ENCODE measurements around the gene SLC27A1. TPM values are rescaled to one million over a fixed set of nuclear protein-coding genes. Genes with fewer than 3 reads are reported as not detected.
A peak's percentile ranks its signal among the peaks of the same experiment; 100 is the strongest.

Gene SLC27A1
- total and polyA plus RNA-seq, 9 of the 15 experiments (the other 6 are each of a cell fraction or from before 2014, with no cell fraction given): 0.06 to 3.0 (median 1.1) TPM

DNA sequence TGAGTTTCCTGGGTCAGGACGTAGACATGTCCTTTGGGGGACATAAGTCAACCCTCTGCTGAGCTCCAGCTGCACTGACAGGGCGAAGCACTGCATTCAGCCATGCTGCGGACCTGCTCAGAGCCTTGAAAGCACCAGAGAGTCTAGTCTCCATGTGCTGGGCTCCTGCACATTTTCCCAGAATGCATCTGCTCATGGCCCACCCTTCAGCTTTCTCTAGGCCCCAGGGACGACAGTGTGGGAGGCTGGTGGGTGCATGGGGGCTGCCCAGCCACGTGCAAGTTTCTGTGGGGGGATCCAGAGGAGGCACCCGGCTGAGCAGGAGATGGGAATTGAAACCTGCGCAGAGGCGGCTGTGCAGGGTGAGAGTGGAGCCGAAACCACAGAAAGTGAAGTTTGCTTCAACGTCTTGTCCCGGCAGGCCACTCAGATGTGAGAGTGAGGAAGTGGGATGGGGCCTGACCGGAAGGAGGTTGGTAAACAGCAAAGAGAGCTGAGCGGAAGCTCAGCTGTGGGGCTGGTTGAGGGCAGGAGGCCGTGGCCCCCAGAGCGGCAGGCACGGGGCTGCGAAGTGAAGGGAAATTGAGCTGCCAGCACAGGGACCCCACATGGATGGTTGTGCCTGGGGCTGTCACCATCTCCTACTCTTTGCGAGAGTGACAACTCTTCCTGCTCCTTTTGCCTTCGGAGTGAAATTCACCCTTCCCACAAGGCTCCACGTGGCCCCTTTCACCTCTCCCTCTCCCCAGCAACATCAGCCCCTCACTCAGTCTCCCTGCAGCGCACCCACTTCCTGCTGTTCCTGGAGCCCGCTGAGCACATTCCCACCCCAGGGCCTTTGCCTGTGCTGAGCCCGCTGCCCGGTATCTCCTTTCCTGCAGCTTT is 52.9 kb downstream of the SLC27A1 start (continued):
- TF ChIP-seq, protein P1, sequence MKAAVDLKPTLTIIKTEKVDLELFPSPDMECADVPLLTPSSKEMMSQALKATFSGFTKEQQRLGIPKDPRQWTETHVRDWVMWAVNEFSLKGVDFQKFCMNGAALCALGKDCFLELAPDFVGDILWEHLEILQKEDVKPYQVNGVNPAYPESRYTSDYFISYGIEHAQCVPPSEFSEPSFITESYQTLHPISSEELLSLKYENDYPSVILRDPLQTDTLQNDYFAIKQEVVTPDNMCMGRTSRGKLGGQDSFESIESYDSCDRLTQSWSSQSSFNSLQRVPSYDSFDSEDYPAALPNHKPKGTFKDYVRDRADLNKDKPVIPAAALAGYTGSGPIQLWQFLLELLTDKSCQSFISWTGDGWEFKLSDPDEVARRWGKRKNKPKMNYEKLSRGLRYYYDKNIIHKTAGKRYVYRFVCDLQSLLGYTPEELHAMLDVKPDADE (conservative IDR thresholded peaks at IDR 0.05; ENCODE audit: control insufficient read depth, low read depth, low read length): no peak
- TF ChIP-seq ZKSCAN3 (CRISPR knock-in tag; IDR thresholded peaks at IDR 0.05) (no peak), ZNF551 (CRISPR knock-in tag; IDR thresholded peaks at IDR 0.05) (no peak), ZNF175 (CRISPR knock-in tag; IDR thresholded peaks at IDR 0.05; ENCODE audit: low read depth) (no peak), NCOA1 (IDR thresholded peaks at IDR 0.05; ENCODE audit: low read depth) (no peak), SMARCA5 (IDR thresholded peaks at IDR 0.05) (peak; percentile 67; the same call in 1 of the 2 replicates), CHD1 (IDR thresholded peaks at IDR 0.05; ENCODE audit: low read length) (no peak), NONO (IDR thresholded peaks at IDR 0.05; ENCODE audit: low read depth in 2 of 2, low read length in 1 of 2) (no peak), L3MBTL2 (IDR thresholded peaks at IDR 0.05) (peak; percentile 64), MEIS2 (IDR thresholded peaks at IDR 0.05; ENCODE audit: partially characterized antibody) (no peak), ZNF23 (CRISPR knock-in tag; IDR thresholded peaks at IDR 0.05) (no peak), HDAC8 (tag; IDR thresholded peaks at IDR 0.05) (no peak), ZNF668 (CRISPR knock-in tag; IDR thresholded peaks at IDR 0.05) (no peak), SMARCC2 (IDR thresholded peaks at IDR 0.05; ENCODE audit: low read depth) (no peak), IFI16 (CRISPR knock-in tag; IDR thresholded peaks at IDR 0.05) (no peak), POLR2G (IDR thresholded peaks at IDR 0.05; ENCODE audit: low read depth, low read length) (peak; percentile 37), SRF (CRISPR knock-in tag; IDR thresholded peaks at IDR 0.05) (no peak), U2AF2 (optimal IDR thresholded peaks at IDR 0.05; ENCODE audit: low read depth, low read length) (no peak), ZNF764 (CRISPR knock-in tag; IDR thresholded peaks at IDR 0.05; ENCODE audit: low read depth) (no peak), ZNF146 (CRISPR knock-in tag; IDR thresholded peaks at IDR 0.05; ENCODE audit: unreplicated experiment) (no peak), KAT7 (CRISPR knock-in tag; IDR thresholded peaks at IDR 0.05; ENCODE audit: borderline replicate concordance) (no peak), POLR2H (tag; IDR thresholded peaks at IDR 0.05; ENCODE audit: low read depth) (no peak), MAFG (tag; conservative IDR thresholded peaks at IDR 0.05) (no peak), POLR3A (IDR thresholded peaks at IDR 0.05; ENCODE audit: borderline replicate concordance, extremely low read depth, insufficient read depth, insufficient read length) (no peak)
- TF ChIP-seq, protein P2, sequence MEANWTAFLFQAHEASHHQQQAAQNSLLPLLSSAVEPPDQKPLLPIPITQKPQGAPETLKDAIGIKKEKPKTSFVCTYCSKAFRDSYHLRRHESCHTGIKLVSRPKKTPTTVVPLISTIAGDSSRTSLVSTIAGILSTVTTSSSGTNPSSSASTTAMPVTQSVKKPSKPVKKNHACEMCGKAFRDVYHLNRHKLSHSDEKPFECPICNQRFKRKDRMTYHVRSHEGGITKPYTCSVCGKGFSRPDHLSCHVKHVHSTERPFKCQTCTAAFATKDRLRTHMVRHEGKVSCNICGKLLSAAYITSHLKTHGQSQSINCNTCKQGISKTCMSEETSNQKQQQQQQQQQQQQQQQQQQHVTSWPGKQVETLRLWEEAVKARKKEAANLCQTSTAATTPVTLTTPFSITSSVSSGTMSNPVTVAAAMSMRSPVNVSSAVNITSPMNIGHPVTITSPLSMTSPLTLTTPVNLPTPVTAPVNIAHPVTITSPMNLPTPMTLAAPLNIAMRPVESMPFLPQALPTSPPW (CRISPR knock-in tag; IDR thresholded peaks at IDR 0.05): no peak
- TF ChIP-seq, protein P3, sequence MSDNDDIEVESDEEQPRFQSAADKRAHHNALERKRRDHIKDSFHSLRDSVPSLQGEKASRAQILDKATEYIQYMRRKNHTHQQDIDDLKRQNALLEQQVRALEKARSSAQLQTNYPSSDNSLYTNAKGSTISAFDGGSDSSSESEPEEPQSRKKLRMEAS (CRISPR knock-in tag; IDR thresholded peaks at IDR 0.05): no peak
